Thyroid gland (tissue), 4 donors: ENCODE results near the gene HS3ST2.

ENCODE experiments used
- POLR2A ChIP-seq, 2 donors: fragments of 450-650 bp; IDR thresholded peaks; one replicate each; pipeline ENCODE4 v1.6.1; 2017; ENCODE audit warnings: antibody characterized with exemption in 2 of 2, mild to moderate bottlenecking in 2 of 2, moderate library complexity in 1 of 2
- TF ChIP-seq, protein P1 (sequence below), 6 experiments: fragments of 200-600 bp in 3 of 6; fragments of 450-650 bp in 3 of 6; sonication (generic) in 3 of 6; IDR thresholded peaks; one replicate each; pipeline ENCODE4 v1.5.1; 2016 to 2019; ENCODE audit warnings: antibody characterized with exemption in 6 of 6, mild to moderate bottlenecking in 2 of 6, inconsistent platforms in 1 of 6, moderate library complexity in 1 of 6

DNA sequence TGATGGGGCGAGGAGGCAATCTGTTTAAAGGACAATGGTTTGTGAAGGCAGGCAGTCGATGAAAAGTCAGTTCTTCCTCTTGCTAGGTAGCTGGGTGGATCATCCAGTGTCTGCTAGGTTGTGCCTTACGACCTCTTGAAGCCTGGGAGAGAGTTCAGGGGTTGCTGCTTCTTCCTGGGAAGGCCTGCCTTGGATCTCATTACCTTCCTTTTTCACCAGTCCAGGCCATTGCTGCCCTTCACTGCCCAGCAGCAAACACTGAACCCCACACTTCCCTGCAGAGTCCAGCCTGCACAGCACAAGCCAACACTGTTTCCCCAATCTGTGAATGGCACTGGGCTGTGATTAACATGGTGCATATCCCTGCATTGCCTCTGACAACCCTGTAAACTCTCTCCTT is 24.7 kb downstream of the HS3ST2 start:
- TF ChIP-seq, protein P1, sequence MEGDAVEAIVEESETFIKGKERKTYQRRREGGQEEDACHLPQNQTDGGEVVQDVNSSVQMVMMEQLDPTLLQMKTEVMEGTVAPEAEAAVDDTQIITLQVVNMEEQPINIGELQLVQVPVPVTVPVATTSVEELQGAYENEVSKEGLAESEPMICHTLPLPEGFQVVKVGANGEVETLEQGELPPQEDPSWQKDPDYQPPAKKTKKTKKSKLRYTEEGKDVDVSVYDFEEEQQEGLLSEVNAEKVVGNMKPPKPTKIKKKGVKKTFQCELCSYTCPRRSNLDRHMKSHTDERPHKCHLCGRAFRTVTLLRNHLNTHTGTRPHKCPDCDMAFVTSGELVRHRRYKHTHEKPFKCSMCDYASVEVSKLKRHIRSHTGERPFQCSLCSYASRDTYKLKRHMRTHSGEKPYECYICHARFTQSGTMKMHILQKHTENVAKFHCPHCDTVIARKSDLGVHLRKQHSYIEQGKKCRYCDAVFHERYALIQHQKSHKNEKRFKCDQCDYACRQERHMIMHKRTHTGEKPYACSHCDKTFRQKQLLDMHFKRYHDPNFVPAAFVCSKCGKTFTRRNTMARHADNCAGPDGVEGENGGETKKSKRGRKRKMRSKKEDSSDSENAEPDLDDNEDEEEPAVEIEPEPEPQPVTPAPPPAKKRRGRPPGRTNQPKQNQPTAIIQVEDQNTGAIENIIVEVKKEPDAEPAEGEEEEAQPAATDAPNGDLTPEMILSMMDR (IDR thresholded peaks at IDR 0.05) = no peak
- TF ChIP-seq POLR2A (IDR thresholded peaks at IDR 0.05) = no peak
